Measurements from ENCODE around the gene AFMID.

The AFMID gene

GRCh38 chr17:78255029-78255656, 68.0 kb downstream of the AFMID start:
- DNase-seq (ENCODE audit: low read depth, low spot score): no peak

DNA sequence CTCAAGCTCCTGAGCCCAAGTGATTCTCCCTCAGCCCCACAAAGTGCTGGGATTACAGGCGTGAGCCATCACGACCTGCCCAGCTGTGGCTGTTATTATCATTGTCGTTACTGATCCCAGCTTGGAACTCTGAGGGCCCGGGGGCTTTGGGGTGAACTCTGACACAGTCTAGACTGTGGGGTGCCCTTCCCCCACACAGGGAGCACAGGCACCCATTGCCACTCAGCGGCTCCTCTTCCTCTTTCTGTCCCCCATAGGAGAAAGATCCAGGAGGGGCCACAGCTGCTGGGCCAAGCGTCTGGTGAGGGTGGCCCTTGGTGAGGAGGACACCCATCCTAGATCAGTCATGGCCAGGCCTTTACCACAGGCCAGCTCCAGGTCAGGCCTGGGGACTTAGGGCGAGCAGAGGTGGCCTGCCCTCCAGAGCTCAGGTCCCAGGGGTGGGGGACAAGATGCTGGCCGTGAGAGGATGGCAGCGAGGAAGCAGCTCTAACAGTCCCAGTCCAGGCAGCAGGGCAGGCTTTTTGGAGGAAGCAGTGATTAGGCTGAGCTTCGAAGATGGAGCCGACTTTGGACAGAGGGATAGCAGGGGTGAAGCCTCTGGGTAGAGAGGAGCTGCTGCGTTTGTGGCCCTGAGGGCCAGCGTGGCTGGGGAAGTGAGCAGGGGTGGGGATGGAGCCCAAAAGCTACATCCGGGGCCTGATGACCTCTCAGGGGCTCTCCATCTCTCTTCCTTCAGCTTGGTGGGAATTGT, 69.0 kb downstream of the AFMID start:
- DNase-seq (ENCODE audit: low read depth, low spot score): no peak

GRCh38 chr17:78256707-78257591, 69.8 kb downstream of the AFMID start:
- DNase-seq (ENCODE audit: low read depth, low spot score): no peak
